ENCODE data around the gene GSG1L. TPM values are rescaled to one million over a fixed set of nuclear protein-coding genes. Genes with fewer than 3 reads are reported as not detected.

GSG1L gene
- polyA plus RNA-seq, 3 donors: 0.41 to 0.91 (median 0.50) TPM

DNA sequence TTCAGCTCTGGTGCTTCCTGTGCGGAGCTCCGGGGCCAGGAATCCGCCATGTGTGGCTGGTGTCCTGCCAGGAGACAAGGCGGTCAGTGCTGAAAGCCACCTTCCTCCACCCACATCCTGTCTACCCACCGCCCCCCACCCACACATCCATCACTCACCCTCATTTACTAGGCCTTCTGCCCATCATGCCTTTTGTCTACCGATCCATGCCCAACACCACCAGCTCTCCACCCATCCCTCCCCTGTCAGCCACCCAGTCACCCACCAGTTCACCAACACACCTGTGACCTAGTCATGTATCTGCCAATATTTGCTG lies 272.2 kb downstream of the GSG1L start:
- DNase-seq: no peak

GRCh38 chr16:27790546-27791403 lies 272.7 kb downstream of the GSG1L start:
- no peak for DNase-seq

GRCh38 chr16:27789595-27790241 lies 273.8 kb downstream of the GSG1L start:
- DNase-seq: no peak

DNA sequence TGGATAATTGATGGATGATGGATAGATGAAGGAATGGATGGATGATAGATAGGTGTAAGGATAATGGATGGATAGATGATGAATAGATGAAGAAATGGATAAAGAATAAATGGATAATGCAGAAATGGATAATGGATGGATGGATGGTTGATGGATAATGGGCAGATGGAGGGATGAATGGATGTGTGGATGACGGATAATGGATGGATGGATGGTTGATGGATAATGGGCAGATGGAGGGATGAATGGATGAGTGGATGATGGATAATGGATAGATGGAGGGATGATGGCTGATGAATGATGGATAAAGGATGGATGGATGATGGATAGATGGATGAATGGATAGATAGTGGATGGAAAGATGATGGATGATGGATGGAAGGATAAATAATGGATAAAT lies 274.4 kb downstream of the GSG1L start:
- no peak for DNase-seq

DNA sequence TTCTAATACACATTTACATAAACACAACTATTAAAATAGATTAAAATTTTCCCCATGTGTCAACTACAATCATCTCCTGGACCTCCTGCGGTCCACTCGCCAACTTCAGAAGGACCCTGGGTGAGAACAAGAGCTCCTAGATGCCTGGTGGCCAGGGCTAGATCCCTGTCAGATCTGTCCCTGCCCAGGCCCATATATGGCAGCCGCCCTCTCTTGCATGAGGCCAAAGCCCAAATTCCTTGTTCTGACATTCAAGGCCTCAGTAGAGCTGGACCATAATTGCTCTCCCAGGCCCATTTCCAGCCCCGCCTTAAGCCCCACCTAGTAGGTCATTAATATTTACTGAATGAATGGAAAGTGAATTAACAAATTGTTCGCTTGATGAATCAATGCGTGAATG lies 275.8 kb downstream of the GSG1L start:
- no peak for DNase-seq

- no peak for DNase-seq
Measured at GRCh38 chr16:27786923-27787625, 276.4 kb downstream of the GSG1L start.

- no peak for DNase-seq
Measured at GRCh38 chr16:27786221-27786922, 277.1 kb downstream of the GSG1L start.

DNA sequence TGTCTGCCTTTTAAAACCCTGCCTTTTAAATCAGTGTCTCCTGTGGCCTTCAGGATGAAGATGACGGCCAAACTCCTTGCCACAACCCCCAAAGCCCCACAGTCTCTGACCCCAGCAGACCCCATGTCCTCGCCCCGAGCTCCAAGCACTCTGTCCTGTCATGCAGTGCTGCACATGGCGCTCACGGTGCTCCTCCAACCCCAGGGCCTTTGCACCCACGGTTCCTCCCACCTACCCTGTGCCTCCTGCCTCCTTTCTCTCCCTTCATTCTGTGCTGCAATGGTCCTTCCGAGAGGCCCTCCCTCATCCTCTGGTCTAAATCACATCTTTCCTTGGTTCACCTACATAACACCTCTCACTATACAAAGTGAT lies 278.2 kb downstream of the GSG1L start:
- DNase-seq: no peak

GRCh38 chr16:27784351-27785306 lies 278.9 kb downstream of the GSG1L start:
- no peak for DNase-seq

DNA sequence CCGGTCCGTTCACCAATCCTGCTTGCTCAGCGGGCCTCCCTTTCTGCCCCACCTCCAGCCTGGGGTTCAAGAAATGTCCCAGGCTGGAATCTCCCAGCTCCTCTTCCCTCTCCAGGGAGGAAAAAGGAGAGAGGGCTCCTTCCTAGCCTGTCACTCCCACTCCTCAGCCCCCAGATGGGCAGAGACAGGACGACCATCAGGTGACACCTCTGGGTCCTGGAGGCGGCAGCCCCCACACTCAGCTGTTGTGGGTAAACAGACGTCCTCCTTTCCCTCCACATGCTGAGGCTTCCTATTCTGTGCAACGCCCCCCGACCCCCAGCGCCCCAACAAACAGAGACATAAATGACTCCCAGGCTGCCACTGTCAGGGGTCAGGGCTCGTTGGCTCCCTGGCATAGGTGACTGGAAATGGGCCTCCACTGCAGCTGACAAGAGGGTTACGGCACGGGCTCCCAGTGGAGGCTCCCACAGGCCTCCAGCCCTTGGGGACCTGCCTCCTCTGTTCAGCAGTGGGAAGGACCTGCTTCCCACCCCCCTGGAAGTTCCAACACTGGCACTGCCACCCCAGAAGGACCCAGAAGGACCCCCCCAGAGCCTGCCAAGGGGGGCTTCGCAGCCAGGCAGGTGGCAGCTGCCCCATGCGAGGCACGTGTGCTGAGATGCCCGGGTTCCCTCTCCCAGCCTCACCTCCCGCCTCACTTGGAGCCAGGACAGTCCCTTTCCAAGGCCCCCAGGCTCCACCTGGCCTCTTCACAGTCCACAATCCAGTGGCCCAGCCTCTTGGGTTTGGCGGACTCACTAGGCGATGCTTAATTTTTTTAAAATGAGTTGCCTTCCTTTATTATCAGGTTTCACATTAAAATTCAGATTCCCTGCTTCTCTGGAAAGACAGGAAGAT lies 281.3 kb downstream of the GSG1L start:
- DNase-seq: no peak

- DNase-seq: no peak
Measured at GRCh38 chr16:27781195-27781524, 282.4 kb downstream of the GSG1L start.

GRCh38 chr16:27780468-27781194 lies 282.9 kb downstream of the GSG1L start:
- no peak for DNase-seq

DNA sequence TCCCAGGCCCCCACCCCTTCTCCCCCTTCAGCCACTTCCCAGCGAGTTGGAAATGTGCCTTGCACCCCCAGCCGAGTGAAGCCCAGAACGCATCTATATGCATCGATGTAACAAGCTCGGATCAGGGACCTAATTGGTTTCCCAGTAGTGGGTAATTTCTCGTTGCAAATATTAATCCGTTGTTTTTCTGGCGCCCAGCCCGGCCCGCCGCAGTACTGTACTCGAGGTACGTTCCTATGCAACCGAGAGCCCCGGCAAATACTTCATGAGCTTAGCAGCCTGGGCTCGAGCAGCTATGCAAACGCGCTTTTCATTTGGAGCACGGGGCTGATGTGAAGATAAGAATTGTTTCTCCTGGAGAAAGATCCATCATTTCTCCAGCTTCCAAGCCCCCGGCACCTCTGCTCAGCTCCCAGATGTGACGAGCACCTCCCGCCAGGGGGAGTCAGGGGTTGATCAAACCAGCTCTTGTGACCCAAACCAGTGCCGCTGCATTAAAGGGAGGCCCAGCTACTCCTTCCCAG lies 283.8 kb downstream of the GSG1L start:
- no peak for DNase-seq

GRCh38 chr16:27778926-27779570 lies 284.5 kb downstream of the GSG1L start:
- DNase-seq: no peak

DNA sequence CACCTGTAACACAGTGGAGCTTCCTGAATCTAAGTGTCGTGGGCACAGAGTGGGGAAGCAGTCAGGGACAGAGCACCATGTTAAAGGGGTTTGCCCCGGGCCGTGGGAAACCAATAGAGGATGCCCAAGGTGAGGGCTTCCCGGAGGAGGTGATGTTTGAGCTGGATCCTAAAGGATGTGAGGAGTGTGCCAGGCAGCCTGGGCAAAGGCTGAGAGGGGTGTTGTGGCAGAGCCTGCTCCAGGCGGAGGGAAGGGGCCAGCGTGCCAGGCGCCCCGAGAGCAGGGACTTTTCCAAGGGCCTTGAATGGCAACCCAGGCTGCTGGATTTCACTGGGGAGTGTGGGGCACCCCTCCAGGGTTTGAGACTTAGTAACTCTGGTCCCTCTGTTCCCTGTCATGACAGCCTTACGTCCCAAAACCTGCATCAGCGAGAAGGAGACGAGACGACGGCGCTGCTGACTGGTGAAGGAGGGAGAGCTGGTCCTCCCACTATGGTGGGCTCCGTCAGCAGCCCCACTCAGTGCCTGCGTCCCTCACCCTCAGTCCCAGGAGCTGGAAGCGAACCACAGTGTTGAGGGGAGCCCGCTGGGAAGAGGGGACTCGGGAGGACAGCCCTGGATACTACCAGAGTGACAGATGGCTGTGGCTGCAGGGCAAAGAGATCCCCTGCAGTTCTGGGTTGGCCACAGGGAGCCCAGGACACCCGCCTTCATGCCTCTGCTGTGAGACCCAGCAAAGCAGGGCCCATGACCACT lies 285.2 kb downstream of the GSG1L start:
- DNase-seq: no peak

DNA sequence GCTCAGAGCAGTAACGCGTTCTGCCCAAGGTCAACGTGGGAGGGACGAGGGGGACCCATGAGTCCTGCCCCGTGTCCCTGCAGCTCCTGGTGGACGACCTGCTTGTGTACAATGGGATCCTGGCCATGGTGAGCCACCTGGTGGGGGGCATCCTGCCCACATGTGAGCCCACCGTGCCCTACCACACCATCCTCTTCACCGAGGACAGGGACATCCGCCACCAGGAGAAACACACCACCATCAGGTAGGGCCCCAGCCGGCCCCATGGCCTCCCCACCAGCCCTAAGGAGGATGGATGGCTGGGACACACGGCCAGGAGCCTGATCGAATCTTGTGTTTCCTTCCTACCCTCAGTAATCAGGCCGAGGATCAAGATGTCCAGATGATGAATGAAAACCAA lies 286.0 kb downstream of the GSG1L start:
- DNase-seq: no peak

- DNase-seq: no peak
Measured at GRCh38 chr16:27776556-27777225, 286.8 kb downstream of the GSG1L start.

Data from renal pelvis (tissue), 4 donors.